GM19463 (cell line): ENCODE data around the gene SCN7A.
"Not testable (repeated sequence)": the region's sequence is repeated elsewhere in the genome, so short reads cannot be mapped to it uniquely, and the experiment has no call there.

Experiments
- ATAC-seq: cut with Tn5 transposase; IDR thresholded peaks from one replicate; pipeline ENCODE4 v1.9.1; 2021; ENCODE audit warnings: mild to moderate bottlenecking, moderate library complexity; ENCODE audit not compliant: unreplicated experiment

Gene SCN7A

DNA sequence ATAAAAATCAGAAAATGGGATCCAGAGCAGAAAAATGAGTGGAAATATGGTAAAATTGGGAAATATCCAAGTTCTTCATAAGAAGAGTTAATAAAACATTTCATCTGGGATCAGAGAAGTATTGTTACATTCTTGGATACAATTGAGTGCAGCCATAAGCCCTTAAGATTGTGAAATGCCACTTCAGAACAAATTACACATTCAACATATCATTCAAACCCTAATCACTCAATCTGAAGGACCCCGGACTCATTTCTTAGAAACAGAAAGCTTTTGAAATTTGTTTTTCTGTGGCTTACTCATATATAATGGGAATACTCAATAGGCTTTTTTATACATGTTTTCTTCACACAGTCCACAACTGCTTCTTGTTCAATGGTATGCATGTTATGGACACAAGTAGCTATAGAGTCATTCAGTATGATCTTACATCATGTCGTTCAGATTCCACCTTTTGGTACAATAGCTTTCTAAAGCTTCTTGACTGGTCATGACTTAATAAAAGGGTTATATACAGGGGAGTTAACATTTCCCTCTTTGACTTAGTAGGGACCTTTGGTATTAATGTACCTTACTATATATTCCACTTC, 39.9 kb downstream of the SCN7A start:
- ATAC-seq: no peak

- no peak for ATAC-seq
These were observed 42.6 kb downstream of the SCN7A start for GRCh38 chr2:166451468-166451867.

DNA sequence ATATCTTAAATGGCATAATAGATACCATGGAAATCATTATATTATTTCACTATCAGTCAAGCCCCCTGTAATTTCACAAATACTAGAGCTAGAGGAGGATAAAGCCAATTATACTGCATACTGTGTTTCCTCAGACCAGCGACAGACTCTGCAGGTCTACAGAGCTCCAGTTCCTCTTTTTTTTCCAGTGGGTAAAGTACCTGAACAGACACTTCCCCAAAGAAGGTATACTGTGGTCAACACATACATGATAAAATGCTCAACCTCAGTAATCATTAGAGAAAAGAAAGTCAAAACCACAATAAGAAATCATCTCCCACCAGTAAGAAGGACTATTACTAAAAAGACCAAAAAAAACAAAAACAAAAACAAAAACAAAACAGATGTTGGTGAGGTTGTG, 44.6 kb downstream of the SCN7A start:
- ATAC-seq: peak; percentile 87

GRCh38 chr2:166448106-166448505, 45.9 kb downstream of the SCN7A start:
- ATAC-seq: no peak

DNA sequence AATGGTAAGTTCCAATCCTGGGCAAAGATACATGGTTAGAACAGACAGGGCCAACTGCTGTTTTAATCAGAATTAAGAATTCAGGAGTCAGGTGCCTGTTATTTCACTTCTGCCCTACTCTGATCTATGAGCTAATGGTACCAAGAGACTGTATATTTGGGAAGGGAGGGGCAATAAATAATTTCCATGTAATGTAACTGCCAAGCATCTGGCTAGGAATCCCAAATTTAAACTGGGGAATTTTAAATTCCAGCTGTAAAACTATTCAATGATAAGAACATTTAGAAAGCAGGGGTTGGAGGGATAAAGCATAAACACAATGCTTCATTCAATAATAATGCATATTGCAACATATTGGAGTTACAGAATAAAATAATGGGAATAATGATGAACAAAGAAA, 49.7 kb downstream of the SCN7A start:
- no peak for ATAC-seq

DNA sequence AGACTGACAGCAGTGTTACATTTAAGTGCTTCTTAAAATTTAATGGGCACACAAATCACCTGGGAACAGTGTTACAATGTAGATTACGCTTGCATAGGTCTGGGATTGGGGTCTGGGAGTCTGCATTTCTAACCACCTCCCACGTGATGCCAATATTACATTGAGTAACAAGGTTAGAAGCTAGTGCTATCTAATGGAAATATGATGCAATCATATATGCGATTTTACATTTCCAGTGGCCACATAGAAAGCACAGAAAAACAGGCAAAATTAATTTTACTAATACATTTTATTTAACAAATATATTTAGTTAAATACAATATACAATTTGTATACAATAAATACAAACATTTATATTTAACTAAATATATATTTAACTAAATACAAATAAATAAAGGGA, 53.7 kb downstream of the SCN7A start:
- no peak for ATAC-seq

- ATAC-seq: no peak
These were observed 55.0 kb downstream of the SCN7A start for GRCh38 chr2:166439078-166439477.

DNA sequence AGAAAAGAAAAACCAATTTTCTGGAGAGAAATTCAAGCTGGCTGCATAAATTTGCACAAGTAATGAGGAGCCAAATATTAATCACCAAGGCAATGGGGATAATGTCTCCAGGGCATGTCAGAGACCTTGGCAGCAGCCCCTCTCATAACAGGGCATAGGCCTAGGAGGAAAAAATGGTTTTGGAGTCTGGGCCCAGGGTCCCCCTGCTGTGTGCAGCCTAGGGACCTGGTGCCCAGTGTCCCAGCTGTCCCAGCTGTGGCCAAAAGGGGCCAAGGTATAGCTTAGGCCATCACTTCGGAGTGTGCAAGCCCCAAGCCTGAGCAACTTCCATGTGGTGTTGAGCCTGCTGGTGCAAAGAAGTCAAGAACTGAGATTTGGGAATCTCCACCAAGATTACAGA, 57.1 kb downstream of the SCN7A start:
- no peak for ATAC-seq

- ATAC-seq: no peak
These were observed 57.9 kb downstream of the SCN7A start for GRCh38 chr2:166436189-166436588.

DNA sequence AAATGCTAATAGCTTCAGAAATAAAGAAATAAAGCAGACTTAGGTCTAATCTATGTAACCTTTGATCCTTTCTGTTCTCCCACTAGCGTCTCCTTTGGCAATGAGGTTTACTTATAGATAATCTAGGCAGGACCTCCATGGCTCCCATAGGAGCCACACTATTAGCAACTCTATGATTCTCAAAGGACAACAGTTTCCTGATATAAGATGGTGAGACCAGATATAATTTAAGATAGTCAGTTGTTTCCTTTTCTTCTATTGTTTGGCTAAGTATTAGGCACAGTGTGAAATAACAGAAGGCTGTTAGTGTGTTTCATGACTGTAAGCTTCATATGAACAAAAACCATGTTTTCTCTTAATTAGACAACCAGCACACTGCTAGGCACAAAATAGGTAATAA, 59.6 kb downstream of the SCN7A start:
- no peak for ATAC-seq

DNA sequence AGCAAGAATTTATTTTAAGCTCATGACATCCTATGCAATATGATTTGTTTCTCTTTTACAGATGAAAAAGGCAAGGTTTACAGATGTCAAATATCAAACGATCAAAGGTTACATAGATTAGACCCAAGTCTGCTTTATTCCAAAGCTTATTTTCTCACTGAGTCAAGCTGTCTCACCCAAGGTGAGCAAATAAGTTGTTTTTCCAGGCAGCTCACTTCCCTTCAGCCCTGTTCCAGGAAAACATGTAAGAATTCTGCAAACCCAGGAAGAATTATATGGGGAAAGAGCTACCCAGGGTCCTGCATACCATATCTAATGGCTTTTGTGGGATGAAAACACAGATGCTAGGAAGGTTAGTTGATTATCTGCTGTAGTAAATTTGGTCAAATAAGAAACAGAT, 60.6 kb downstream of the SCN7A start:
- no peak for ATAC-seq

DNA sequence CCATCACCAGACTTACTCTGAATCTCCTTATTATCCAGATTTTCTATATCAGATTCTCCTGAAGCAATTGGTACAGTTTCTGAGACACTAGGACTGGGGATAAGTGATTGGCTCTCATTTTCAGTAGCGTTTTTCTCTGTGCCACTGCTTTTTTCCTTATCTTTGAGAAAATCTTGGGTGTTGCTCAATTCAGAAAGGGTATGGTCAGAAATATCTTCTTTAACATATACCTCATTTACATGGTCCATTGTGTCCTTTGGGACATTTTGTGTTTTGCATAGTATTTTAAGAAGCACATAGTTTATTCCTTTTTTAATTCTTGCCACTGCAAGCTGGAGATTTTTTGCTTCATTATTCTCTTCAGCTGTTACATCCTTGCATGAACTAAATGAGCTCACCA, 61.7 kb downstream of the SCN7A start:
- no peak for ATAC-seq

GRCh38 chr2:166424841-166425240, 69.2 kb downstream of the SCN7A start:
- no peak for ATAC-seq

GRCh38 chr2:166419616-166419934, 74.5 kb downstream of the SCN7A start:
- no peak for ATAC-seq

GRCh38 chr2:166418853-166419615, 75.0 kb downstream of the SCN7A start:
- no peak for ATAC-seq

DNA sequence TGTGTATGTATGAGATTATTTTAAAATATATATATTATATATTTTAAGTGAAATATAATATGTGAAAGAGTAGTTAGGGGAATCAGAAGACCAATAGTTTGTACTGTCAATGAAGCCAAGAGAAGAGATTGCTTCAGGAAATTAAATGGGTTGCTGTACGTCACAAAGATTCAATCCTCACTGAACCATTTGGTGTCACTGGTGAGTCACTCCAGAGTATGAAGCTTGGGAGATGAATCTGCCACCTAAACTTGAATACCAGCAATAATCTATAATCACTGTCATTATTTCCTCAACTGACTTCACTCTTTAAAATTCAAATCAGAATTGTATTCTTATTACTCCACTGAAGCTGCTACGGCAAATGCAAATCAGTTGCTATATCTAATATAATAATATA, 76.4 kb downstream of the SCN7A start:
- peak; percentile 52 for ATAC-seq

GRCh38 chr2:166413255-166413654, 80.8 kb downstream of the SCN7A start:
- ATAC-seq: no peak

GRCh38 chr2:166411473-166412230, 82.4 kb downstream of the SCN7A start:
- ATAC-seq: no peak

DNA sequence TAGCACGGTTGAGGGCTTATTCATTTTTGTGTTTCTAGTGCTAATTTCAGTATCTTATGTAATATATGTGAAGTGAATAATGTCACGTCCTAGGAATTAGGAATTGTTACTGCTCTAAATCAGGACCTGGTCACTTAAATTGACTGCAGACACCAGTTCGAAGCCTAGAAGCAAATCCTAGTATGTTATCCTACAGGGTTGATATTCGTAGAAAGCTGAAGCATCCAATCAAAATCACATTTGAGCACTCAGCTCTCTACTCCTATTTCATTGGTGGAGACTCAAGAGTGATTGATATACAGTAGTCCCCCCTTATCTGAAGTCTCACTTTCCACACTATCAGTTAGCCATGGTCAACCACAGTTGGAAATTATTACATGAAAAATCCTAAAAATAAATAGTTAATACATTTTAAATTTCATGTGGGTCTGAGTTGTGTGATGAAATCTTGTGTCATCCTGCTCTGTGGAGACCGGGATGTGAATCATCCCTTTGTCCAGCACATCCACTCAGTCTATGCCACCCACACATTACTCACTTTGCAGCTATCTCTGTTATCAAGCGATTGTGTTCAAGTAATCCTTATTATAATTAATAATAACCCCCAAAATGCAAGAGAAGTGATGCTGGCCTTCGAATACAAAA, 83.1 kb downstream of the SCN7A start:
- ATAC-seq: no peak

DNA sequence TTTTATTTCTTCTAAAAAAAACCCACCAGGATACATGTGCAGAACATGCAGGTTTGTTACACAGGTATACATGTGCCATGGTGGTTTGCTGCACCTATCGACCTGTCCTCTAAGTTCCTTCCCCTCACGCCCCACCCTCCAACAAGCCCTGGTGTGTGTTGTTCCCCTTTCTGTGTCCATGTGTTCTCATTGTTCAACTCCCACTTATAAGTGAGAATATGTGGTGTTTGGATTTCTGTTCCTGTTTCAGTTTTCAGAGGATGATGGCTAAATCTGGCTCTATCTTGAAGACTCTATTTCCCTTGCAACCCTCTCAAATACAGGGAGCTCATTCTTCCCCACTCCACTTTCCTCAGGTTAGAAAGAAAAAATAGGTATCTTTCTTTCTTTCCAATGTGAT, 86.3 kb downstream of the SCN7A start:
- ATAC-seq: not testable (repeated sequence)

DNA sequence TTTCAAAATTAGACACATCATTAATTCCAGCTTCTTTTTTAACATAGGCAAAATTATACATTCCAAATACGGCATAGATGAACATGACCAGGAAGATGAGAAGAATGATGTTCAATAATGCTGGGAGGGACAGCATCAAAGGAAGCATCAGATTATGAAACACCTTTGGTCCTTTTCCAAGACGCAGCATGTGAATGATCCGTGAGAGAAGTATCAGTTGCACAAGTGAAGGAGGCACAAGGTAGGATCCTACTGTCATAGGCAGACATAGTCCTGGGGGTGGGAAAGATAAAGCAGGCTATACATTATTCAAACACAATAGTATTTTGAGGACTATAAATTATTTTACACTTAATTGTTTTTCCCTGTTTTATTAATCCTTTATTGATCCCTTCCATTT, 87.7 kb downstream of the SCN7A start:
- no peak for ATAC-seq

GRCh38 chr2:166405569-166405926, 88.5 kb downstream of the SCN7A start:
- ATAC-seq: no peak
